ENCODE data around the gene ZW10. TPM values are rescaled to one million over a fixed set of nuclear protein-coding genes. Genes with fewer than 3 reads are reported as not detected.
A peak's percentile ranks its signal among the peaks of the same experiment; 100 is the strongest.
"Not testable (repeated sequence)": the region's sequence is repeated elsewhere in the genome, so short reads cannot be mapped to it uniquely, and the experiment has no call there.

Gene ZW10
- total RNA-seq, 1 donor: 17.7 TPM

DNA sequence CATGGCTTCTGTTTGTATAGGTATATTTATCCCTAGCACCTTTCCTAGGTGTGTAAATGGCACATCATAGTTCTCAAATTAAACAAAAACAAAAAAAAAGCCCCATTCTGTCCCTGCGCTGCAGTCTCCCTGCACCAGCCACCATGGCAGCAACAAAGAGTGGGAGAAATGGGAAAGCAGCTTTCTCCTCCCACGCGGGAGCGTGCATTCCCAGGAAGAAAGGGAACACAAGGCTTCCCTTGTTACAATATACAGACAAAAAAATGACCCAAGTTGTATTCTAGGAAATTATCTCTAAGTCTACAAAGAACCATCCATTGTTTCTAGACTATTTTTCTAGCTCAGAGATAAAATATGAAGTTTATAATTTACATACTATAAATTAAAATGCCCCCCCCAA lies 51.3 kb downstream of the ZW10 start:
- no peak for DNase-seq (ENCODE audit: insufficient read length, low spot score, missing footprints)
- Histone ChIP-seq H3K27ac (ENCODE audit: low read depth, low read length) (no peak overlapping the region), H4K20me1 (ENCODE audit: insufficient read depth, low read length) (no peaks in the 10 kb centered on the region), H3K4me1 (ENCODE audit: insufficient read depth, low read length) (peaks cover 7% of the 10 kb centered on the region), H3K4me3 (ENCODE audit: insufficient read depth, low read length) (no peak overlapping the region), H3K4me2 (ENCODE audit: insufficient read depth, low read length) (no peak overlapping the region), H3K36me3 (ENCODE audit: insufficient read depth, low read length) (no peaks in the 10 kb centered on the region), H2AFZ (ENCODE audit: low read length) (no peak overlapping the region), H3K79me2 (ENCODE audit: insufficient read depth, low read length) (no peaks in the 10 kb centered on the region), H3K9me3 (ENCODE audit: low read depth, low read length) (no peaks in the 10 kb centered on the region), H3K27me3 (ENCODE audit: insufficient read depth, low read length) (no peaks in the 10 kb centered on the region)
- TF ChIP-seq, protein P1, sequence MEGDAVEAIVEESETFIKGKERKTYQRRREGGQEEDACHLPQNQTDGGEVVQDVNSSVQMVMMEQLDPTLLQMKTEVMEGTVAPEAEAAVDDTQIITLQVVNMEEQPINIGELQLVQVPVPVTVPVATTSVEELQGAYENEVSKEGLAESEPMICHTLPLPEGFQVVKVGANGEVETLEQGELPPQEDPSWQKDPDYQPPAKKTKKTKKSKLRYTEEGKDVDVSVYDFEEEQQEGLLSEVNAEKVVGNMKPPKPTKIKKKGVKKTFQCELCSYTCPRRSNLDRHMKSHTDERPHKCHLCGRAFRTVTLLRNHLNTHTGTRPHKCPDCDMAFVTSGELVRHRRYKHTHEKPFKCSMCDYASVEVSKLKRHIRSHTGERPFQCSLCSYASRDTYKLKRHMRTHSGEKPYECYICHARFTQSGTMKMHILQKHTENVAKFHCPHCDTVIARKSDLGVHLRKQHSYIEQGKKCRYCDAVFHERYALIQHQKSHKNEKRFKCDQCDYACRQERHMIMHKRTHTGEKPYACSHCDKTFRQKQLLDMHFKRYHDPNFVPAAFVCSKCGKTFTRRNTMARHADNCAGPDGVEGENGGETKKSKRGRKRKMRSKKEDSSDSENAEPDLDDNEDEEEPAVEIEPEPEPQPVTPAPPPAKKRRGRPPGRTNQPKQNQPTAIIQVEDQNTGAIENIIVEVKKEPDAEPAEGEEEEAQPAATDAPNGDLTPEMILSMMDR (IDR thresholded peaks at IDR 0.05; ENCODE audit: extremely low read depth, low read depth, low read length): no peak

DNA sequence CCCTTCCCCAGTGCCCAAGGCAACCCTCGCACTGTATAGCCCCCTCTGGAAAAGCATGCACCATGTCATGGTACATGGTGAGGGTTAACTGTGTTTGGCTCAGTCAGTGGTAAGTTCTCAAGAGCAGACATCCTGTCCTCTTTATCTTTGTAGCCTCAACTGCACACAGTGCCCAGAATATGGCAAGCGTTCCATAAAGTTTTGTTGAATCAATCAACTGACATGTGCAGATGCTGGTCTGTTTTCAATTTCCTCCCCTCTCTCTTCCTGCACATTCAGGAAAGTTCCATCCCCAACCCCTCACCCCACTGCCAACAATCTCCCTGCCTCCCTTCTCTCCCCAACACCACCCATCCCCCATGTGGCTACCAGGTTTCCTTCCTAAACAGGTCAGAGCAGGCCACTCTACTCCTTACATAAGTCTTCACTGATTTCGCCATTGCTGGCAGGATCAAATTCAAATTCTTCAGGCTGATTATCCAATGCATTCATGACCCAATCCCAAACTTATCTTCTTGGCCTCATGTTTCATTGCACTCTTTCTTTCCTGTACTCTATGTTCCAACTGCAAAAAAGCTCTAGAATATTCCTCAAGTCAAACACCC lies 51.9 kb downstream of the ZW10 start:
- Histone ChIP-seq H2AFZ (ENCODE audit: low read length) (no peak overlapping the region), H3K9me3 (ENCODE audit: low read depth, low read length) (no peaks in the 10 kb centered on the region), H4K20me1 (ENCODE audit: insufficient read depth, low read length) (no peaks in the 10 kb centered on the region), H3K36me3 (ENCODE audit: insufficient read depth, low read length) (no peaks in the 10 kb centered on the region), H3K4me1 (ENCODE audit: insufficient read depth, low read length) (peaks cover 7% of the 10 kb centered on the region), H3K27ac (ENCODE audit: low read depth, low read length) (no peak overlapping the region), H3K27me3 (ENCODE audit: insufficient read depth, low read length) (no peaks in the 10 kb centered on the region), H3K79me2 (ENCODE audit: insufficient read depth, low read length) (no peaks in the 10 kb centered on the region), H3K4me2 (ENCODE audit: insufficient read depth, low read length) (no peak overlapping the region), H3K4me3 (ENCODE audit: insufficient read depth, low read length) (no peak overlapping the region)
- TF ChIP-seq, protein P1 (IDR thresholded peaks at IDR 0.05; ENCODE audit: extremely low read depth, low read depth, low read length): no peak
- DNase-seq (ENCODE audit: insufficient read length, low spot score, missing footprints): no peak

DNA sequence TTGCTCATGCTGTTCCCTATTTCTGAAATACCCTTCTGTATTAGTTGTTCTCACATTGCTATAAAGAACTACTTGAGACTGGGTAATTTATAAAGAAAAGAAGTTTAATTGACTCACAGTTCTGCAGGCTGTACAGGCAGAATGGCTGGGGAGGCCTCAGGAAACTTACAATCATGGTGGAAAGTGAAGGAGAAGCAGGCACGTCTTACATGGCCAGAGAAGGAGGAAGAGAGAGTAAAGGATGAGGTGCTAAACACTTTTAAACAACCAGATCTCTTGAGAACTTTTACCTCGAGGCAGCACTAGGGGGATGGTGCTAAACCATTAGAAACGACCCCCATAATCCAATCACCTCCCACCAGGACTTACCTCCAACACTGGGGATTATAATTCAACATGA lies 53.0 kb downstream of the ZW10 start:
- DNase-seq (ENCODE audit: insufficient read length, low spot score, missing footprints); H3K4me2 ChIP-seq (ENCODE audit: insufficient read depth, low read length); H2AFZ ChIP-seq (ENCODE audit: low read length); H3K27ac ChIP-seq (ENCODE audit: low read depth, low read length); H3K27me3 ChIP-seq (ENCODE audit: insufficient read depth, low read length); H3K4me1 ChIP-seq (ENCODE audit: insufficient read depth, low read length); H4K20me1 ChIP-seq (ENCODE audit: insufficient read depth, low read length); H3K36me3 ChIP-seq (ENCODE audit: insufficient read depth, low read length); H3K9me3 ChIP-seq (ENCODE audit: low read depth, low read length); H3K4me3 ChIP-seq (ENCODE audit: insufficient read depth, low read length); H3K79me2 ChIP-seq (ENCODE audit: insufficient read depth, low read length): not testable (repeated sequence)

DNA sequence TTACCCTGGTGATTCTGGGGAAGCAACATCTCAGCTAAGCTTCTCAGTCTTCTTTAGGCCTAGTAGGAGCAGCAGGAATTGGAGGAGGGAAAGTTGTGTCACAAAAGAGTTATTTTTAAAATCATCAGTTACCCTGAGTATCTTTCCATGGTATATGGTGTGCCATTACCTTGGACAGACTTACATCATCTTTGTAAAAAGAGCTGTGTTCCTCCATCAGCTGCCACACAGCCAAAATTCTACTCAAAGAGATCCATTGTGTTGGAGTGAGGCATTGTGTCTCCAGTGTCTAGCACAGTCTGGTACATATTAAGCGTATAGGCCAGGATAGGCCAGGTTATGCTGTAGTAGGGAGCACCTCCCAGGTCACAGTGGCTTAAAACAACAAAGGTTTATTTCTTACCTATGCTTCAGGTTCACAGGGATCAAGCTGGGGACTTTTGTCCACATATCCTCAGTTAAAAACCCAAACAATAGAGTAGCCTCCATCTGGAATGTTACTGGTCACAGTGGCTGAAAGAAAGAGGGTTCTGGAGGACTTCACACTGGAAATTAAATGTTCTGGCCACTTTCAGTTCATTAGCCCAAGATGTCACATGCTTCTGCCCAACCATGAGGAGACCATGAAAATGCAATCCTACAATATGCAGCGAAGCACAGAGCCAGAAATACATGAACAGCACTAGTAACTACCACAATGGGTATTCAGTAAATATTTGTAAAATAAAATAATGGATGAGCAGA lies 57.4 kb downstream of the ZW10 start:
- Histone ChIP-seq H3K36me3 (ENCODE audit: insufficient read depth, low read length) (no peaks in the 10 kb centered on the region), H2AFZ (ENCODE audit: low read length) (no peak overlapping the region)
- peak; percentile 50 for DNase-seq (ENCODE audit: insufficient read length, low spot score, missing footprints)

More for the DNA sequence above, 57.4 kb downstream of the ZW10 start:
- Histone ChIP-seq H3K4me2 (ENCODE audit: insufficient read depth, low read length) (no peak overlapping the region), H3K27ac (ENCODE audit: low read depth, low read length) (no peak overlapping the region), H4K20me1 (ENCODE audit: insufficient read depth, low read length) (no peaks in the 10 kb centered on the region), H3K4me1 (ENCODE audit: insufficient read depth, low read length) (no peaks in the 10 kb centered on the region), H3K27me3 (ENCODE audit: insufficient read depth, low read length) (no peaks in the 10 kb centered on the region), H3K79me2 (ENCODE audit: insufficient read depth, low read length) (no peaks in the 10 kb centered on the region), H3K9me3 (ENCODE audit: low read depth, low read length) (no peaks in the 10 kb centered on the region), H3K4me3 (ENCODE audit: insufficient read depth, low read length) (no peak overlapping the region)
- TF ChIP-seq, protein P1 (IDR thresholded peaks at IDR 0.05; ENCODE audit: extremely low read depth, low read depth, low read length): no peak
